H1 (cell line): ENCODE measurements around the gene IQCH. TPM values are rescaled to one million over a fixed set of nuclear protein-coding genes. Genes with fewer than 3 reads are reported as not detected.

Source experiments
- ATF2 ChIP-seq: IDR thresholded peaks from 2 replicates; pipeline ENCODE4 v1.6.1; 2012; ENCODE audit warnings: low read length, inconsistent platforms
- BRCA1 ChIP-seq: IDR thresholded peaks from 2 replicates; pipeline ENCODE4 v1.6.1; 2012; ENCODE audit warnings: low read depth, low read length, improper control_type of control experiment
- CHD7 ChIP-seq: fragments of 300-600 bp; sonication (generic); IDR thresholded peaks from 2 replicates; pipeline ENCODE4 v1.7.1; 2012; ENCODE audit warnings: low read length, moderate library complexity, mild to moderate bottlenecking, inconsistent platforms; ENCODE audit not compliant: insufficient replicate concordance
- CREB1 ChIP-seq: IDR thresholded peaks from 2 replicates; pipeline ENCODE4 v1.6.1; 2012; ENCODE audit warnings: inconsistent platforms
- KDM4A ChIP-seq: IDR thresholded peaks from one replicate; pipeline ENCODE4 v1.7.1; 2012; ENCODE audit warnings: low read depth, mild to moderate bottlenecking, moderate library complexity, low read length, inconsistent platforms; ENCODE audit not compliant: severe bottlenecking
- POU5F1 ChIP-seq: IDR thresholded peaks from 2 replicates; pipeline ENCODE4 v1.6.1; 2011; ENCODE audit warnings: low read depth, mild to moderate bottlenecking, low read length, moderate library complexity
- RNF2 ChIP-seq: fragments of 200-900, 300-1000 bp; sonication (generic); IDR thresholded peaks from 2 replicates; pipeline ENCODE4 v1.7.1; 2016; ENCODE audit warnings: borderline replicate concordance, low read depth, mild to moderate bottlenecking, antibody characterized with exemption, low read length; ENCODE audit not compliant: poor library complexity, severe bottlenecking; ENCODE audit errors: missing control alignments
- polyA plus RNA-seq, 7 experiments: library from polyadenylated mRNA; depleted of rRNA in 3 of 7; stranded (reverse) in 5 of 7; unstranded in 2 of 7; fragments of >200 nt in 5 of 7; fragments of 200-250 nt in 2 of 7; gene quantifications; 1 replicate in 5 of 7; 2 replicates in 1 of 7; 4 replicates in 1 of 7; pipeline versions ENCODE4 v1.2.1 to v1.2.3, GENCODE V29; 2011 to 2013; ENCODE audit warnings: missing spikeins in 2 of 7, mixed read lengths in 2 of 7
- total RNA-seq: library from RNA; stranded (reverse); fragmentation: NEBNext Ultra II Directional; extraction: Animal tissue kit (Norgen Biotek cat#: 25700); gene quantifications from 2 replicates; pipeline ENCODE4 v1.2.1, GENCODE V29; 2021

The IQCH gene
- total and polyA plus RNA-seq, 2 of the 8 experiments (the other 6 are each of a cell fraction or from before 2014, with no cell fraction given) = 0.60 to 1.9 TPM

GRCh38 chr15:67370206-67370954 is 115.8 kb downstream of the IQCH start (continued):
- no peak for TF ChIP-seq BRCA1
- TF ChIP-seq CREB1 = no peak
- TF ChIP-seq CHD7 = no peak
- no peak for TF ChIP-seq RNF2
- no peak for TF ChIP-seq KDM4A
- no peak for TF ChIP-seq ATF2
- TF ChIP-seq POU5F1 = no peak
